NCI-H774 (cell line): ENCODE results near the gene POU4F2.
A peak's percentile ranks its signal among the peaks of the same experiment; 100 is the strongest.

Experiments
- DNase-seq: peaks from one replicate; lab custom pipeline; 2025; lab: John Stamatoyannopoulos, UW

The POU4F2 gene

DNA sequence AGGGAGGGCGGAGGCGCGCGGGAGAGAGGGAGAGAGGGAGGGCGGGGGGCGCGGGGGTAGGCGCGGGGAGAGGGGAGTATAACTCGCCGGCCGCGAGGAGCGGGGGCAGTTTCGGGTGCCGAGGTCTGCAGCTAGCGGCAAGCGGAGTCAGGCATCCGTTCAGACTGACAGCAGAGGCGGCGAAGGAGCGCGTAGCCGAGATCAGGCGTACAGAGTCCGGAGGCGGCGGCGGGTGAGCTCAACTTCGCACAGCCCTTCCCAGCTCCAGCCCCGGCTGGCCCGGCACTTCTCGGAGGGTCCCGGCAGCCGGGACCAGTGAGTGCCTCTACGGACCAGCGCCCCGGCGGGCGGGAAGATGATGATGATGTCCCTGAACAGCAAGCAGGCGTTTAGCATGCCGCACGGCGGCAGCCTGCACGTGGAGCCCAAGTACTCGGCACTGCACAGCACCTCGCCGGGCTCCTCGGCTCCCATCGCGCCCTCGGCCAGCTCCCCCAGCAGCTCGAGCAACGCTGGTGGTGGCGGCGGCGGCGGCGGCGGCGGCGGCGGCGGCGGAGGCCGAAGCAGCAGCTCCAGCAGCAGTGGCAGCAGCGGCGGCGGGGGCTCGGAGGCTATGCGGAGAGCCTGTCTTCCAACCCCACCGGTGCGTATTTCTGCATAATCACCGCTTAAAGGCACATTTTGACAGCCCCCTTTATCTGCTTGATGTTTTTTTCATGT, at the start of gene POU4F2:
TSS of gene POU4F2 (plus strand) at position 108 of the 720 bp plus-strand sequence. CDS start at position 356, 248 bp downstream.
- DNase-seq, result no peak

DNA sequence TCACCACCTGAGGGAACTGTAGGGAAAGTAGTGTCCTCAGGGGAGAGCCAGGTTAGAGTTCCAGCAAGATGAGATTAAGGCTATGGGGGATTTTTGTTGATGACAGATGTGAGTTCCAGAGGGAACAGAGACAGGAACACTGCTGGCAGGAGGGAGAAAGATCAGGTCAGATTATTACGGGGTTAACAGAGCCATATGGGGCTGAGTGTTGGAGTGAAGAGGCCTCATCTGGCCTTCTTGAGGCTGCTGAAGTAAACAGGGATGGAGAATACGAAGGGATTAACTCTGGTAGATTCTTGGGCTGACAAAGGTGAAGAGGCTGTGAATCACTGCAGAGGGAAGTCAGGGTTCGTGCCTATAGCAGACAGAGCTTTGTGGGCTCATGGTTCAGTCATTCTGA, 47.9 kb upstream of the POU4F2 start:
- no peak for DNase-seq

- no peak for DNase-seq
Observed at GRCh38 chr4:146592019-146592418, 46.7 kb upstream of the POU4F2 start.

DNA sequence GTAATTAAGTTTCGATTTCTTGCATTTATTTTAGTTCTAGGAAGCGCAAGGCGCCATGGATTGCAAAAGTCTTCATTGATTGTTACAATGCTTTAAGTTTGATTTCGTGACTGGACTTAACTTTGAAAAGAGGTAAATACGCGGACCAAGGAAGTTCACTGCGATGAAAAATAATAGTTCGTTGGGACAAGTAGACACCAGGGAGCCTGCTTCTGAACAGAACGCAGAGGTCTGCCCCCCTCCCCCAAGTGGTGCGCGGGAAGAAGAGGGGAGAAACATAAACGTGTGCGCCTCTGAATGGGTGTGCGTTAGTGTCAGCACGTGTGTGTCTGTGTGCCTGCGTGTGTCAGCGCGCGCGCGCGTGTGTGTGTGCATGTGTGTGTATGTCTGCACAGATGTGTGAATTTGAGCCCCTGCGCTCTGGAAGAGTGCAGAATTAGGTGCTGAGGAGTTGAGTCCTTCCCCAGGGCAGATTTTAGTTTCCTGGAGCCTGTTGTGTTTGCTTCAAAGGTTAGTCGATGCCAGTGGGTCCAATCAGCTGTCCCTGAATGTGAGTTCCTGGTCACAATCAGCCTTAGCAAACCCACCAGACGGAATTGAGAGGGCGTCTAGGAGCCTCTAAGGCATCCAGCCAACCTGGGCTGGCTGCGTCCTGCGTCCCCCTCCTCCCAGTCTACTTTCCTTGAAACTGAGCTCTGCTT, 5.8 kb upstream of the POU4F2 start:
- DNase-seq, result no peak

GRCh38 chr4:146633471-146633800, 5.3 kb upstream of the POU4F2 start:
- DNase-seq, result no peak

GRCh38 chr4:146634825-146635224, 3.9 kb upstream of the POU4F2 start:
- DNase-seq, result no peak

GRCh38 chr4:146637621-146638332, 916 bp upstream of the POU4F2 start:
- peak; percentile 19 for DNase-seq

- no peak for DNase-seq
Observed at GRCh38 chr4:146638333-146638785, 334 bp upstream of the POU4F2 start.

DNA sequence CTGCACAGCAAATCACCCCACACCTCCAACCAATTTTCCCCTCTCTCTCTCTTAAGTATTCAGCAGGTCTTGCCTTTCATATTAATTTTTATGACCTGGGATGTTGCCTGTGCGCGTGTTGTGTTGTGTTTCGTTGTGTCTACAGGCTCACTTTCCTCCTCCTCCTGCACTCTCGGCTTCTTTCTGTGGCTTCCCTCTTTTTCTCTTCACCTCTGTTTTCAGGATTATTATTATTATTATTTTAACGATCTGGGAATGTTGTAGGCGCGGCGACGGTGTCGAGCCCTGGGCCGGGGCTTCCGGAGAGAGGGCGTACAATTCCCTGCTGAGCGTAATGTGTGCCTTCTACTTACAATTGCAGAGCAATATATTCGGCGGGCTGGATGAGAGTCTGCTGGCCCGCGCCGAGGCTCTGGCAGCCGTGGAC, 826 bp downstream of the POU4F2 start:
- DNase-seq, result no peak

DNA sequence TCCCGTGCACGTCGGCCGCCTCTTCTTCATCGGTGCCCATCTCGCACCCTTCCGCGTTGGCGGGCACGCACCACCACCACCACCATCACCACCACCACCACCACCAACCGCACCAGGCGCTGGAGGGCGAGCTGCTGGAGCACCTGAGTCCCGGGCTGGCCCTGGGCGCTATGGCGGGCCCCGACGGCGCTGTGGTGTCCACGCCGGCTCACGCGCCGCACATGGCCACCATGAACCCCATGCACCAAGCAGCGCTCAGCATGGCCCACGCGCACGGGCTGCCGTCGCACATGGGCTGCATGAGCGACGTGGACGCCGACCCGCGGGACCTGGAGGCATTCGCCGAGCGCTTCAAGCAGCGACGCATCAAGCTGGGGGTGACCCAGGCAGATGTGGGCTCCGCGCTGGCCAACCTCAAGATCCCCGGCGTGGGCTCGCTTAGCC, 1.4 kb downstream of the POU4F2 start:
- no peak for DNase-seq

- no peak for DNase-seq
Observed at GRCh38 chr4:146640465-146641061, 1.9 kb downstream of the POU4F2 start.

DNA sequence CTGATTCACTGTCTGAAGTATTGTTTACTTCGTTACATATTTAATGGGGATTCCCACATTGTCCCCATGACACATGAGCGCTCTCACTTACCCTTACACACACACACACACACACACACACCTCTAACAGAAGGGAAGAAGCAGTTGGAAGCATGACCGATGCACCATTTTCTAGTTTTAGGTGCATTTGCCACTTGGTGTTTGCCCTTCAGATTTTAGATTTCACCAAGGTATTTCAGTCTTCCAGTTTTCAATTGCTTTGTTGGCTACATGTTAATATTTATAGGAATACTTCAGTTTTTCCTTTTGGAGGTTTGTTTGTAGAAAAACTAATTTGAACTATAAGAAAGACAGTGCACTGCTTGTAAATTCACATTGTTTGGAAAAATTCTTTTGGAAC, 3.1 kb downstream of the POU4F2 start:
- no peak for DNase-seq

DNA sequence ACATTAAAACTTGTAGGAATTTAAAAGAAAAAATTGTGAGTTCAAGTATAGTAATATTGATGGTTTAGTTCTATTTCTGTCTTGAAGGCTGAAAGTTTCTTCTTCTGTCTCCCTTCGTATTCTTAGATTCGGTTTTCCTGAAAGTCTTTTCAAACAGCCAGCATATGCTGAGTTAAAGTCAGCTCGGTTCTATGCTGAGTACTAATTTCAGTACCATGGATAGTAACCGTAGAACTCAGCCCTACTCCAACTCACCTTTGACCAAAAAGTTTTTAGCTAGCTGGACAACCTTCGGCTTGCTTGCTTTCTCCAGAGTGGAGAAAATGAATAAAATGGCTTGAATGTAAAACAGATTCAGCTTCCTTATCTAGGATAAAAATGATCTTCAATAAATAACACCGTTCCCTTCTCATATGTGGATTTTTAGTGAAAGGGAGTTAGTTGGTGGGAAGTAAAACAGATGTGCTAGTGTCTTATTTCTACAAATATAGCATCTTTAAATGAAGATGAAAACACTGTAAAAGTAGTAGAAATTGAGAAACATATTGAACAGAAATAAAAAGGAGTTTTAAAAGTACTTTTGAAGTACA, 5.2 kb downstream of the POU4F2 start:
- no peak for DNase-seq

DNA sequence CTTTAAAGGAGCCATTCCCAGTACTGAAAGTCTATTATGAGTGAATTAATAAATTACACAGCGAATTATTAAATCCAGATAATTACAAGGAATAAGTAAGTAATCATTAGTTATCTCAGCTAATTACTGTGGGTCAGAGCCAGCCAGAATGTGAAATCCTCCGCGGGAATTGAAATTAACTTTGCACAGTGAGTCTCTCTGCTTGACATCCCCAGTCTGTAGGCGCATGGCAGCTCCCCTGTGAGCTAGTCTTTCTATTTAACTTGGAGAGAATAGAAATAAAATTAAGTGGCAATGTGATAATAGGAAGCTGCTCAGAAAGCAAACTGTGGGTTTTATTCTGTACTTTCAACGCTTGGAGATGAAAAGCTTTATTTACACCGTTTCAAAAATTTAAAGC, 7.2 kb downstream of the POU4F2 start:
- DNase-seq, result no peak

DNA sequence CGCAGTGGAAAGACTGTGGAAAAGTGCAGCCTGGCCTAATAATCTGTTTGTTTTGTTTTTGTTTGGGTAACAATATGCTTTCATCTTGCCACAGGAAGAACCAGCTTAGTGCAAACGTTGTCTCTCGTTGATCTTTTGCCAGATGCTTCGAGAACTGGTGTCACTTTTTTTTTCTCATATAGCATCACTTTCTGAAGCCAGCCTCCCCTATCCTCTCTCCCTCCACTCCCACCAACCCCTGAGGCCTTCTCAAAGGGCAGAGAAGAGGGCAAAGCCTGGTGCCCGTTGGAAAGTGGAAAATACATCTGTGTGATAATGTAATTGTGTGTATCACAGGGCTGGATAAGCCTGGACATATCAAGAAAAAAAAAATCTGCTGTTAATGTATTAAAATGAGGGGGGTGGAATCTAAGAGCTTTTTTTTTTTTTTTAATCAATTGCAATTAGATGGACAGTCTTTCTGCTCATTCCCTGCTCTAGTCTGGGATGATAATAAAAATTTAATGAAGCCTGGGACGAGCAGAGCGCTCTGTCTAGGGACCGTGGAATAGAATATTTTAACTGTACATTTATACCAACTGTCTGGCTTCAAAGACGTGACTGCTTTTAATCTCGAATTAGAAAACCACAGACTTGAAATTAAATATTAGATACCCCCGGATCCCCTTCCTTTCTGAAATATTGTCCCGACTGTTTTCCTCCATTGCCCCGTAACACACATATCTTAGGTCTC, 8.1 kb downstream of the POU4F2 start:
- no peak for DNase-seq

- DNase-seq, result no peak
Observed at GRCh38 chr4:146647615-146648460, 9.1 kb downstream of the POU4F2 start.

DNA sequence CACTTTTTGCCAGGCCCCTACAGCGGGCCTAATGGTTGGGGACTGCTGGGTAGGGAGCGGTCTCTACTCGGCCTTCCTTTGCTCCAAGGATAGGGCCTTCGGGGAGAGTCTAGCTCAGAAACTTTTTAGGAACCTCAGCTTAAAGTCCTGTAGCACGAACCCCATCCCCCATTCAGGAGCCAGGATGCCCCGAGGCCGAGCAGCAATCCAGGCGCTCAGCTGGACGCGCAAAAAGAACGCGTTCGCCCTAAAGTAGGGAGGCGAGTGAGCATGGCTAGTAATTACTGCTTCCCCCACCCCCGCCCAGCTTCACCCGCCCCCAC, 9.7 kb downstream of the POU4F2 start:
- DNase-seq, result no peak

GRCh38 chr4:146649232-146649631, 10.5 kb downstream of the POU4F2 start:
- DNase-seq, result no peak

- DNase-seq, result no peak
Observed at GRCh38 chr4:146650034-146650433, 11.3 kb downstream of the POU4F2 start.

DNA sequence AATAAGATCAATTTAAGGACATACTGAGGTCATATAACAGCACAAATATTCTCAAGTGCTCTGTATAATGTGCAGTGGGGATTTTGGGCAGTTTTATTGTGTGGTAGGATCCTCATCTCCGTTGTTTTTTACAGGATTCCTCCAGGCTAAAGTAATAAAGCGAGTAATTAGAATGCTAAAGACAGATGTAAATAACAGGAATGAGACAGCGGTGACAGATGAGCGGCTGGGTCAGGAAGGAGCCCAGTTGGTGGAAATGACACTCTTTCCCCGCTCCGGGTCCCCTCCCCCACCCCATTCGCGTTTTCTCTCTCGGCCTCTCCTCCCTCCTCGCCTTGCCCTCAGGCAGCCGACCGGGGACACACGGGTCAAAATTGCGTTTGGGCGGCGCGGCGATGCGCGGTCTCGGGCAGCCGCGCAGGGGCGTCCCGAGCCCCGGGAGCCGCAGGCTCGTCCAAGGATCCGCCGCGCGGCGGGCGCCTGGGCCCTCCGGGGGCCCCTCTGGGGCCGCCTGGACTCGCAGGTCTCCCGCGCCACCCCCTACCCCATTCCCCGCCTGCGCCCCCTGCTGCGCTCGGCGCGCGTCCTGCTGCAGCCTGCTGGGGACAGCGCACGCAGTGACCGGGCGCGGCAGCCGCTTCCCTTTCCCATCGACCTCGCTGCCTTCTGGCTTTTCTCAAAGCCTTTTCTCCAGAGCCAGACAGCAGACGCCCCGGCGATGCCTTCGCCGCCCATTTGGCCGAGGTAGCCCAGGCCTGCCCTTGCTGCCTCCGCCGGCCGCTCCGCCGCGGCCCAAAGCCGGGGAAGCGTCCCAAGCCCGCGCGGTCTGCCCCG, 16.2 kb downstream of the POU4F2 start:
- no peak for DNase-seq
